Measurements from ENCODE around the gene TH. TPM values are rescaled to one million over a fixed set of nuclear protein-coding genes. Genes with fewer than 3 reads are reported as not detected.

TH gene
- total RNA-seq, 1 donor from 2014 or later, result not detected

DNA sequence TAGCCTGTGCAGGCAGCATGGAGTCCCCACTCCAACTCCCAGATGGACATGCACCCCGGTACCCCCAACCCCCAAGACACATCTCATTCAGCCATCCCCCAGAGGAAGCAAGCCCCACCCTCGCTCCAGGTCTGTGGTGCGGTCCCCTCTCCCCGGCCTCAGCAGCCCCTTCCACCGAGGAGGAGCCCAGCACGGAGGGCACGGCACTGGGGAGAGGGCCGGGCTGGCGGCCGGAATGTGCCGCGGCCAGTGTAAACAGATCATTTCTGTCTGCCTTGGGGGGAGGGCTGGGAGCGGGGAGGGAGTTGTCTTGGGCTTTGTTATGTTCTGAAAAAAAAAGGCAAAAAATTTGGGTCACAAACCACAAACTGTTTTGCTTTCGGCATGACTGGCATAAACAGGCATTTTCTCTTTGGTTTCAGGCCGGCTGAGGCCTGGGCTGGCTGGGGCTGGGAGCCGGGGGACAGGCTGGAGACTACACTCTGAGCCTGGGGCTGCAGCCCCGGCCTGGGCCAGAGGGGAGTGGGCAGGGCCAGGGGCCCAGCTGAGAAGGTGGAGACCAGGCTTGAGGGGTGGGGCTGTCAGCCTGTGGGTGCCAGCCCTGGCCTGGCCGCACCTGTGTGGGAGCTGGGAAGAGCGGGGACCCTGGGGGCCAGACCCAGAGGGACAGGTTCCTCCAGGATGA lies 49.3 kb downstream of the TH start:
- H3K27me3 ChIP-seq (ENCODE audit: low read depth), result peaks cover 48% of the 10 kb centered on the region
- H3K36me3 ChIP-seq, result no peaks in the 10 kb centered on the region
- no peak for DNase-seq
- no peaks in the 10 kb centered on the region for H3K4me1 ChIP-seq
- intact Hi-C loops (cut with micrococcal nuclease), result no loop called here
- peaks cover 5% of the 10 kb centered on the region for H3K9me3 ChIP-seq (replicated peaks)
- TF ChIP-seq, protein P1, sequence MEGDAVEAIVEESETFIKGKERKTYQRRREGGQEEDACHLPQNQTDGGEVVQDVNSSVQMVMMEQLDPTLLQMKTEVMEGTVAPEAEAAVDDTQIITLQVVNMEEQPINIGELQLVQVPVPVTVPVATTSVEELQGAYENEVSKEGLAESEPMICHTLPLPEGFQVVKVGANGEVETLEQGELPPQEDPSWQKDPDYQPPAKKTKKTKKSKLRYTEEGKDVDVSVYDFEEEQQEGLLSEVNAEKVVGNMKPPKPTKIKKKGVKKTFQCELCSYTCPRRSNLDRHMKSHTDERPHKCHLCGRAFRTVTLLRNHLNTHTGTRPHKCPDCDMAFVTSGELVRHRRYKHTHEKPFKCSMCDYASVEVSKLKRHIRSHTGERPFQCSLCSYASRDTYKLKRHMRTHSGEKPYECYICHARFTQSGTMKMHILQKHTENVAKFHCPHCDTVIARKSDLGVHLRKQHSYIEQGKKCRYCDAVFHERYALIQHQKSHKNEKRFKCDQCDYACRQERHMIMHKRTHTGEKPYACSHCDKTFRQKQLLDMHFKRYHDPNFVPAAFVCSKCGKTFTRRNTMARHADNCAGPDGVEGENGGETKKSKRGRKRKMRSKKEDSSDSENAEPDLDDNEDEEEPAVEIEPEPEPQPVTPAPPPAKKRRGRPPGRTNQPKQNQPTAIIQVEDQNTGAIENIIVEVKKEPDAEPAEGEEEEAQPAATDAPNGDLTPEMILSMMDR (IDR thresholded peaks at IDR 0.05; ENCODE audit: borderline replicate concordance), result no peak
- no peak overlapping the region for H3K27ac ChIP-seq (replicated peaks)
- no peak overlapping the region for H3K4me3 ChIP-seq

DNA sequence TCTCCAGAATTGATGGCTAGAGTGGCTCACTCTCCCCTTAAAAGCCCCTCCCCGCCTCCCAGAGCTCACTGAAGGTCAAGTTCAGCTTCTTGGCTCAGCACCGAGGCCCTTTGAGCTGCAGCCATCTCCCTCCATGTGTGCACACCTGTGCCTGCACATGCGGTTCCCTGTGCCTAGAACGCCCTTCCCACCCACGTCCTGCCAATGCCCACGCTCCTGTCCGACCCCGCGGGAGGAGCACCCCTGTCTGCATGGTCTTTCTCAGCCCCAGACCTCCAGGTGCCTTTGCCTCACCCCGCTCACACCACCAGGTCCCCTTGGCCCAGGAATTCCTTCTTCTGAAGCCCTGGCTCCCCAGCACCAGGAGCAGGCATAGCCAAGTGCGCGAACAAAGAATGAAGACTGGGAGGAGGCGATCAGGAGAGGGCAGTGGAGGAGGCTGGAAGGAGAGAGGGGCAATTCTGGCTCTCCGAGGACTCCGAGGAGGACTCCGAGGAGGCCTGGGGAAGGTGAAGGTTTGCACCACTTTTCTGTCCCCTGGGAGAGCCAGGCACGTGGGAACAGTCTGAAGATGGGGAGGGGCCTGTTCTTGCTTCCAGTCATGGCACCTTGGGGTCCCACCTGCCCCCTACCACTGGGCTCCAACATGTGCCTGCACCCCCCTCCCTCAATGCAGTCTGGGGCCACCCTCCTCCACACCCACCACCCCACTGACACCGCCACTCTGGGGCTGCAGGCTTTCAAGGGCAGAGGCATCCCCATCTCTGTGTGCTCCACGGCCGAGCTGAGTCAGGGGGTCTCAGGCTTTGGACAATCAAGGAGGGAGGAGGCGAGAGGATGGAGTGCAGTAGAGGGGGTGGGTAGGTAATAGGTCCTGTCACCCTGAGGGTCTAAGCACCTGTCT lies 50.1 kb downstream of the TH start:
- peaks cover 48% of the 10 kb centered on the region for H3K27me3 ChIP-seq (ENCODE audit: low read depth)
- no peak overlapping the region for H3K27ac ChIP-seq (replicated peaks)
- no peak for DNase-seq
- TF ChIP-seq, protein P1 (IDR thresholded peaks at IDR 0.05; ENCODE audit: borderline replicate concordance), result no peak
- H3K9me3 ChIP-seq (replicated peaks), result peaks cover 13% of the 10 kb centered on the region
- H3K4me1 ChIP-seq, result no peaks in the 10 kb centered on the region
- no peaks in the 10 kb centered on the region for H3K36me3 ChIP-seq
- no peak overlapping the region for H3K4me3 ChIP-seq
- intact Hi-C loops (cut with micrococcal nuclease), result no loop called here

- H3K27ac ChIP-seq (replicated peaks), result no peak overlapping the region
- H3K27me3 ChIP-seq (ENCODE audit: low read depth), result peaks cover 48% of the 10 kb centered on the region
- H3K4me1 ChIP-seq, result no peaks in the 10 kb centered on the region
- H3K9me3 ChIP-seq (replicated peaks), result peaks cover 20% of the 10 kb centered on the region
- TF ChIP-seq, protein P1 (IDR thresholded peaks at IDR 0.05; ENCODE audit: borderline replicate concordance), result no peak
- intact Hi-C loops (cut with micrococcal nuclease), result no loop called here
- H3K4me3 ChIP-seq, result no peak overlapping the region
- H3K36me3 ChIP-seq, result no peaks in the 10 kb centered on the region
- no peak for DNase-seq
These were observed 51.1 kb downstream of the TH start for GRCh38 chr11:2120359-2121100.

GRCh38 chr11:2118677-2119076 lies 52.9 kb downstream of the TH start:
- Histone ChIP-seq H3K4me1 (no peaks in the 10 kb centered on the region), H3K9me3 (replicated peaks) (peaks cover 20% of the 10 kb centered on the region), H3K4me3 (no peak overlapping the region), H3K36me3 (no peaks in the 10 kb centered on the region), H3K27me3 (ENCODE audit: low read depth) (peaks cover 52% of the 10 kb centered on the region), H3K27ac (replicated peaks) (no peak overlapping the region)
- no peak for DNase-seq
- TF ChIP-seq, protein P1 (IDR thresholded peaks at IDR 0.05; ENCODE audit: borderline replicate concordance), result no peak
- intact Hi-C loops (cut with micrococcal nuclease), result no loop called here

DNA sequence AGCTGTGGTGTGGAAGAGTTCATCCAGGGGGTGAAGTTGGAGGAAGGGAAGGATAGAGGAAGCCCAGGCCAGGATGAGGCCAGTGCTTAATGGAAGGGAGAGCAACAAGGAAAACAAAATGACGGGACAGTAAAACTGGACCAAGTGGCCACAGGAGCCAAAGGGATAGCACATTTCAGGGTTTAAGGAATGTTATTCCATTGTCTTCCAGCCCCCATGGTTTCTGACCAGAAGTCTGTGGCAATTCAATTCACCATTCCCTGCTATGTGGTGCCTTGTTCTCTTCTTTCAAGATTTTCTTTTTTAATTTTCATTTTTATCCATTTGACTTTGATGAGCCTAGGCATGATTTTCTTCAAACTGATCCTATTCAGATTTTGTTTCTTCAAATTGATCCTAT lies 54.9 kb downstream of the TH start:
- no peak for DNase-seq
- H3K4me1 ChIP-seq, result no peaks in the 10 kb centered on the region
- TF ChIP-seq, protein P1 (IDR thresholded peaks at IDR 0.05; ENCODE audit: borderline replicate concordance), result no peak
- peaks cover 20% of the 10 kb centered on the region for H3K9me3 ChIP-seq (replicated peaks)
- no peaks in the 10 kb centered on the region for H3K36me3 ChIP-seq
- no peak overlapping the region for H3K4me3 ChIP-seq
- intact Hi-C loops (cut with micrococcal nuclease), result no loop called here
- H3K27ac ChIP-seq (replicated peaks), result no peak overlapping the region
- peaks cover 34% of the 10 kb centered on the region for H3K27me3 ChIP-seq (ENCODE audit: low read depth)
